ENCODE measurements around the gene PLCZ1. TPM values are rescaled to one million over a fixed set of nuclear protein-coding genes. Genes with fewer than 3 reads are reported as not detected.
"Not testable (repeated sequence)": the region's sequence is repeated elsewhere in the genome, so short reads cannot be mapped to it uniquely, and the experiment has no call there.

The PLCZ1 gene
- total RNA-seq: not detected
- polyA plus RNA-seq (2013, experiment 1 of 2): not detected
- not detected for polyA plus RNA-seq (2013, experiment 2 of 2)
- 0 to 0.25 (median 0) reads per million in 172 experiments for total RNA-seq

DNA sequence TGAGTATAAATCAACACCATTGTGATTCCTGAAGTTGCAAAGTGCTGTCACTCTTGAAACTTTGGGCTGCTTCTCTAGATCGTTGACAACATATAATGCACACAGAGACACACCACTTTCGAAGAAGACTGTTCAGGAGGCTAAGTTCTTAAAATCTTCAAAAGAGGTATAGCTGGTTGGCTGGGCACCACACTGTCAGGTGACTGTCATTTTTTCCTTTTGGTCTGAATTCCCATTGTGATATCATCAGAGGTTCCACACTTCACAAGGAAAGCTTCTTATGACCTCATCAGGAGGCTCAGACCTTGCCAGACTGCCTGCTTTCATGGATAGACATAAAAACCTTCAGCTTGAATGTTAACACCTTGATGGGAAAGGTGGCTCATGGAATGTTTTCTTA, at the start of gene PLCZ1, which contains the start of gene CAPZA3:
PLCZ1 (minus strand) TSS at position 194 of the 400 bp plus-strand sequence. CDS start 641 bp downstream, outside the sequence.
CAPZA3 (plus strand) TSS at position 301 of the 400 bp plus-strand sequence. CDS start 150 bp downstream, outside the sequence.
- Mint-ChIP-seq H3K9me3 (peaks cover 7% of the 10 kb centered on the region), H3K36me3 (ENCODE audit: low read depth) (no peaks in the 10 kb centered on the region), H3K27me3 (no peaks in the 10 kb centered on the region), H3K4me3 (no peak within 1 kb of the TSS), H3K4me1 (ENCODE audit: low read depth) (no peaks in the 10 kb centered on the region), H3K27ac (no peak within 1 kb of the TSS)
- ChIA-PET POLR2A (no interaction called here), CTCF (no interaction called here)
- no peaks in the 10 kb centered on the region for H3K36me3 ChIP-seq (ENCODE audit: insufficient read depth, low read length)
- no peak within 1 kb of the TSS for H3K4me3 ChIP-seq (ENCODE audit: low read length)
- peaks cover 0 to 5% of the 10 kb centered on the region in 2 experiments for H3K9me3 ChIP-seq (ENCODE audit: control insufficient read depth in 1 of 2, insufficient read depth in 1 of 2, low read length in 2 of 2)
- H3K4me1 ChIP-seq (ENCODE audit: insufficient read depth, low read length): no peaks in the 10 kb centered on the region
- no peaks in the 10 kb centered on the region for H3K27me3 ChIP-seq (ENCODE audit: control insufficient read depth in 1 of 2, insufficient read depth in 2 of 2, low read length in 2 of 2)
- DNase-seq (no peak), ATAC-seq (ENCODE audit: poor library complexity) (no peak)
- intact Hi-C loops (cut with DNase I, micrococcal nuclease): no loop called here
- no peak within 1 kb of the TSS for H3K27ac ChIP-seq (ENCODE audit: low read depth in 1 of 2, low read length in 2 of 2)
- TF ChIP-seq, protein P1, sequence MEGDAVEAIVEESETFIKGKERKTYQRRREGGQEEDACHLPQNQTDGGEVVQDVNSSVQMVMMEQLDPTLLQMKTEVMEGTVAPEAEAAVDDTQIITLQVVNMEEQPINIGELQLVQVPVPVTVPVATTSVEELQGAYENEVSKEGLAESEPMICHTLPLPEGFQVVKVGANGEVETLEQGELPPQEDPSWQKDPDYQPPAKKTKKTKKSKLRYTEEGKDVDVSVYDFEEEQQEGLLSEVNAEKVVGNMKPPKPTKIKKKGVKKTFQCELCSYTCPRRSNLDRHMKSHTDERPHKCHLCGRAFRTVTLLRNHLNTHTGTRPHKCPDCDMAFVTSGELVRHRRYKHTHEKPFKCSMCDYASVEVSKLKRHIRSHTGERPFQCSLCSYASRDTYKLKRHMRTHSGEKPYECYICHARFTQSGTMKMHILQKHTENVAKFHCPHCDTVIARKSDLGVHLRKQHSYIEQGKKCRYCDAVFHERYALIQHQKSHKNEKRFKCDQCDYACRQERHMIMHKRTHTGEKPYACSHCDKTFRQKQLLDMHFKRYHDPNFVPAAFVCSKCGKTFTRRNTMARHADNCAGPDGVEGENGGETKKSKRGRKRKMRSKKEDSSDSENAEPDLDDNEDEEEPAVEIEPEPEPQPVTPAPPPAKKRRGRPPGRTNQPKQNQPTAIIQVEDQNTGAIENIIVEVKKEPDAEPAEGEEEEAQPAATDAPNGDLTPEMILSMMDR (IDR thresholded peaks at IDR 0.05): no peak

DNA sequence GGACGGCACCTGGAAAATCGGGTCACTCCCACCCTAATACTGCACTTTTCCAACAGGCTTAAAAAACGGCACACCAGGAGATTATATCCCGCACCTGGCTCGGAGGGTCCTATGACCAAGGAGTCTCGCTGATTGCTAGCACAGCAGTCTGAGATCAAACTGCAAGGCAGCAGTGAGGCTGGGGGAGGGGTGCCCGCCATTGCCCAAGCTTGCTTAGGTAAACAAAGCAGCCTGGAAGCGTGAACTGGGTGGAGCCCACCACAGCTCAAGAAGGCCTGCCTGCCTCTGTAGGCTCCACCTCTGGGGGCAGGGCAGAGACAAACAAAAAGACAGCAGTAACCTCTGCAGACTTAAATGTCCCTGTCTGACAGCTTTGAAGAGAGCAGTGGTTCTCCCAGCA, 47.7 kb upstream of the PLCZ1 start:
- H3K36me3 Mint-ChIP-seq (ENCODE audit: low read depth); CTCF ChIA-PET; DNase-seq; POLR2A ChIA-PET; H3K27me3 Mint-ChIP-seq; H3K4me3 ChIP-seq (ENCODE audit: low read length); H3K27ac ChIP-seq (ENCODE audit: low read depth in 1 of 2, low read length in 2 of 2); H3K4me3 Mint-ChIP-seq; H3K36me3 ChIP-seq (ENCODE audit: insufficient read depth, low read length); H3K27ac Mint-ChIP-seq; H3K4me1 ChIP-seq (ENCODE audit: insufficient read depth, low read length); H3K9me3 ChIP-seq (ENCODE audit: control insufficient read depth in 1 of 2, insufficient read depth in 1 of 2, low read length in 2 of 2); intact Hi-C loops (cut with DNase I, micrococcal nuclease); ATAC-seq (ENCODE audit: poor library complexity); H3K4me1 Mint-ChIP-seq (ENCODE audit: low read depth); H3K27me3 ChIP-seq (ENCODE audit: control insufficient read depth in 1 of 2, insufficient read depth in 2 of 2, low read length in 2 of 2): not testable (repeated sequence)
- peaks cover 13% of the 10 kb centered on the region for H3K9me3 Mint-ChIP-seq

GRCh38 chr12:18782827-18783226, 45.0 kb upstream of the PLCZ1 start:
- Histone ChIP-seq H3K9me3 (ENCODE audit: control insufficient read depth in 1 of 2, insufficient read depth in 1 of 2, low read length in 2 of 2) (peaks cover 0 to 8% of the 10 kb centered on the region in 2 experiments), H3K4me1 (ENCODE audit: insufficient read depth, low read length) (no peaks in the 10 kb centered on the region), H3K27me3 (ENCODE audit: control insufficient read depth in 1 of 2, insufficient read depth in 2 of 2, low read length in 2 of 2) (no peaks in the 10 kb centered on the region), H3K36me3 (ENCODE audit: insufficient read depth, low read length) (no peaks in the 10 kb centered on the region), H3K4me3 (ENCODE audit: low read length) (no peak overlapping the region), H3K27ac (ENCODE audit: low read depth in 1 of 2, low read length in 2 of 2) (no peak overlapping the region)
- TF ChIP-seq, protein P1 (IDR thresholded peaks at IDR 0.05): no peak
- no peaks in the 10 kb centered on the region for H3K27me3 Mint-ChIP-seq
- intact Hi-C loops (cut with DNase I, micrococcal nuclease): no loop called here
- ATAC-seq (ENCODE audit: poor library complexity) (no peak), DNase-seq (no peak)
- H3K9me3 Mint-ChIP-seq: peaks cover 23% of the 10 kb centered on the region
- no peaks in the 10 kb centered on the region for H3K36me3 Mint-ChIP-seq (ENCODE audit: low read depth)
- CTCF ChIA-PET: no interaction called here
- H3K4me3 Mint-ChIP-seq: no peak overlapping the region
- no peak overlapping the region for H3K27ac Mint-ChIP-seq
- H3K4me1 Mint-ChIP-seq (ENCODE audit: low read depth): no peaks in the 10 kb centered on the region
- POLR2A ChIA-PET: no interaction called here

- intact Hi-C loops (cut with DNase I, micrococcal nuclease); H3K4me1 Mint-ChIP-seq (ENCODE audit: low read depth); POLR2A ChIA-PET; DNase-seq; H3K27ac Mint-ChIP-seq; CTCF ChIA-PET; H3K27ac ChIP-seq (ENCODE audit: low read depth in 1 of 2, low read length in 2 of 2); H3K27me3 ChIP-seq (ENCODE audit: control insufficient read depth in 1 of 2, insufficient read depth in 2 of 2, low read length in 2 of 2); H3K4me3 ChIP-seq (ENCODE audit: low read length); H3K27me3 Mint-ChIP-seq; H3K4me1 ChIP-seq (ENCODE audit: insufficient read depth, low read length); H3K9me3 ChIP-seq (ENCODE audit: control insufficient read depth in 1 of 2, insufficient read depth in 1 of 2, low read length in 2 of 2); H3K36me3 Mint-ChIP-seq (ENCODE audit: low read depth); H3K36me3 ChIP-seq (ENCODE audit: insufficient read depth, low read length); H3K4me3 Mint-ChIP-seq; ATAC-seq (ENCODE audit: poor library complexity): not testable (repeated sequence)
- peaks cover 12% of the 10 kb centered on the region for H3K9me3 Mint-ChIP-seq
Observed at GRCh38 chr12:18766479-18766878, 28.7 kb upstream of the PLCZ1 start.

Data from CD4-positive, alpha-beta T cell (primary cell).